WTC11 (cell line): ENCODE results near the gene FES. TPM values are rescaled to one million over a fixed set of nuclear protein-coding genes. Genes with fewer than 3 reads are reported as not detected.

Experiments
- ATAC-seq: fragments of 200-7000 bp; cut with Tn5 transposase; 2 replicates; pipeline ENCODE4 v1.10.0; 2021; ENCODE audit warnings: mild to moderate bottlenecking, moderate library complexity
- CTCF ChIA-PET: fragments of 300-600 bp; sonication (Branson Sonifier 250); formaldehyde crosslinking; loops from one replicate; lab custom pipeline; 2021; ENCODE audit warnings: antibody characterized with exemption; lab: Charles Lee
- POLR2A ChIA-PET: fragments of 350-600 bp; sonication (Branson Sonifier 250); formaldehyde crosslinking; loops from one replicate; lab custom pipeline; 2021; ENCODE audit warnings: antibody characterized with exemption; lab: Charles Lee
- DNase-seq: peaks from one replicate; pipeline ENCODE4 v3.0.0; 2021; ENCODE audit warnings: low spot score
- H3K27ac Mint-ChIP-seq: 2 replicates; pipeline ENCODE4 v1.8.0; 2021; ENCODE audit warnings: mixed read lengths
- H3K27me3 Mint-ChIP-seq: 2 replicates; pipeline ENCODE4 v1.8.0; 2021; ENCODE audit warnings: low read depth, mild to moderate bottlenecking, moderate library complexity, mixed read lengths
- H3K36me3 Mint-ChIP-seq: 2 replicates; pipeline ENCODE4 v1.8.0; 2021; ENCODE audit warnings: mixed read lengths
- H3K4me1 Mint-ChIP-seq: 2 replicates; pipeline ENCODE4 v1.8.0; 2022; ENCODE audit warnings: mixed read lengths
- H3K4me3 Mint-ChIP-seq: 2 replicates; pipeline ENCODE4 v1.8.0; 2021; ENCODE audit warnings: mild to moderate bottlenecking, moderate library complexity, mixed read lengths
- H3K9me3 Mint-ChIP-seq: 2 replicates; pipeline ENCODE4 v1.8.0; 2021; ENCODE audit warnings: mixed read lengths
- CREB1 ChIP-seq: sonication (generic); formaldehyde crosslinking; IDR thresholded peaks from 2 replicates; pipeline ENCODE4 v1.8.0; 2023; ENCODE audit warnings: mild to moderate bottlenecking, missing genetic modification reagents
- GTF2I ChIP-seq: fragments of 250-450 bp; sonication (Bioruptor Pico); conservative IDR thresholded peaks from 2 replicates; pipeline ENCODE4 v1.4.0; 2021; ENCODE audit warnings: mild to moderate bottlenecking
- JUN ChIP-seq: sonication (generic); formaldehyde crosslinking; IDR thresholded peaks from 2 replicates; pipeline ENCODE4 v1.8.0; 2023; ENCODE audit warnings: mild to moderate bottlenecking, missing genetic modification reagents
- MYBL2 ChIP-seq: sonication (generic); formaldehyde crosslinking; IDR thresholded peaks from 2 replicates; pipeline ENCODE4 v1.8.1; 2023; ENCODE audit warnings: mild to moderate bottlenecking, moderate library complexity, missing genetic modification reagents
- NR1H2 ChIP-seq: sonication (generic); formaldehyde crosslinking; IDR thresholded peaks from 2 replicates; pipeline ENCODE4 v1.9.0; 2021; ENCODE audit warnings: mild to moderate bottlenecking, moderate library complexity, missing genetic modification reagents
- NR2C2 ChIP-seq: sonication (generic); formaldehyde crosslinking; IDR thresholded peaks from 2 replicates; pipeline ENCODE4 v1.8.0; 2022; ENCODE audit warnings: mild to moderate bottlenecking, missing genetic modification reagents
- SMAD3 ChIP-seq: sonication (generic); formaldehyde crosslinking; IDR thresholded peaks from 2 replicates; pipeline ENCODE4 v1.8.0; 2022; ENCODE audit warnings: missing genetic modification reagents, mild to moderate bottlenecking, borderline replicate concordance
- SMAD4 ChIP-seq: sonication (generic); formaldehyde crosslinking; IDR thresholded peaks from 2 replicates; pipeline ENCODE4 v1.8.0; 2022; ENCODE audit warnings: mild to moderate bottlenecking, missing genetic modification reagents
- SOX15 ChIP-seq: fragments of 250-450 bp; sonication (Bioruptor Pico); IDR thresholded peaks from 2 replicates; pipeline ENCODE4 v1.9.0; 2021; ENCODE audit warnings: mild to moderate bottlenecking
- TEAD1 ChIP-seq: sonication (generic); formaldehyde crosslinking; IDR thresholded peaks from 2 replicates; pipeline ENCODE4 v1.8.0; 2022; ENCODE audit warnings: mild to moderate bottlenecking, missing genetic modification reagents
- ZNF121 ChIP-seq: sonication (generic); formaldehyde crosslinking; IDR thresholded peaks from 2 replicates; pipeline ENCODE4 v1.8.0; 2023; ENCODE audit warnings: missing genetic modification reagents
- ZNF138 ChIP-seq: sonication (generic); formaldehyde crosslinking; conservative IDR thresholded peaks from 2 replicates; pipeline ENCODE4 v1.8.1; 2022; ENCODE audit warnings: mild to moderate bottlenecking, moderate library complexity, missing genetic modification reagents
- ZNF423 ChIP-seq: fragments of 250-450 bp; sonication (Bioruptor Pico); IDR thresholded peaks from 2 replicates; pipeline ENCODE4 v2.1.2; 2022; ENCODE audit warnings: mild to moderate bottlenecking, moderate library complexity
- total RNA-seq: library from RNA; stranded (reverse); gene quantifications from 3 replicates; pipeline ENCODE4 v1.2.3, GENCODE V29; 2021
- TF ChIP-seq, protein P1 (sequence below): fragments of 200-600 bp; IDR thresholded peaks from 2 replicates; pipeline ENCODE4 v1.8.0; 2022; ENCODE audit warnings: antibody characterized with exemption
- TF ChIP-seq, protein P2 (sequence below): sonication (generic); formaldehyde crosslinking; IDR thresholded peaks from 2 replicates; pipeline ENCODE4 v1.8.1; 2022; ENCODE audit warnings: low read depth, missing genetic modification reagents, borderline replicate concordance
- TF ChIP-seq, protein P3 (sequence below): sonication (generic); formaldehyde crosslinking; IDR thresholded peaks from 2 replicates; pipeline ENCODE4 v1.8.1; 2023; ENCODE audit warnings: mild to moderate bottlenecking, missing genetic modification reagents, borderline replicate concordance
- TF ChIP-seq, protein P4 (sequence below): sonication (generic); formaldehyde crosslinking; IDR thresholded peaks from 2 replicates; pipeline ENCODE4 v1.8.1; 2023; ENCODE audit warnings: mild to moderate bottlenecking, missing genetic modification reagents, moderate library complexity
- TF ChIP-seq, protein P5 (sequence below): sonication (generic); formaldehyde crosslinking; IDR thresholded peaks from 2 replicates; pipeline ENCODE4 v1.8.1; 2023; ENCODE audit warnings: mild to moderate bottlenecking, missing genetic modification reagents, moderate library complexity
- TF ChIP-seq, protein P6 (sequence below): sonication (generic); formaldehyde crosslinking; IDR thresholded peaks from 2 replicates; pipeline ENCODE4 v1.8.0; 2023; ENCODE audit warnings: mild to moderate bottlenecking, missing genetic modification reagents
- TF ChIP-seq, protein P7 (sequence below): sonication (generic); formaldehyde crosslinking; IDR thresholded peaks from 2 replicates; pipeline ENCODE4 v1.8.0; 2022; ENCODE audit warnings: mild to moderate bottlenecking, missing genetic modification reagents

The FES gene
- total RNA-seq, 1 experiment from 2014 or later, result 10.0 TPM

DNA sequence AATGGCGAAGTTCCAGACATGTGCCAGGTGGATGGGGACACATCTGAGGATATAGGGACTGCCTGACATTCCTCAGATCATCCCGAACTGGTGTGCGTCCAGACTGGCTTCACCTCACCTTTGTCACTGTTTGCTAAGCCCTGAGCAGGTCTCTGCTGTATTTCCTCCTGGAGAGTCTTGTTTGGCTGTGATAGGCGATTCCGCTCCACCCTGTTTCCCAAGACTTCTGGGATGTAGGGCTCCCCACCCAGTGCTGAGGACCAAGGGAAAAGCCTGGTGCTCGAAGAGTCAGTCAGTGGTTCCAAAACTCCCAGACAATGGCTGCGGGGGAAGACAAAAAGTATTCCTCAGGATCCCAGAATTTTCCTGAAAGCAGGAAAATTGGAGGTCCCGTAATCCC, 27.0 kb upstream of the FES start:
- DNase-seq (no peak), ATAC-seq (no peak)
- ChIA-PET CTCF (no interaction called here), POLR2A (no interaction called here)
- H3K36me3 Mint-ChIP-seq, result no peaks in the 10 kb centered on the region
- H3K4me1 Mint-ChIP-seq, result peaks cover 14% of the 10 kb centered on the region
- TF ChIP-seq MYBL2 (CRISPR knock-in tag) (no peak), NR1H2 (CRISPR knock-in tag) (no peak), JUN (CRISPR knock-in tag) (no peak), ZNF138 (CRISPR knock-in tag) (no peak), SOX15 (CRISPR knock-in tag) (no peak), TEAD1 (CRISPR knock-in tag) (no peak), CREB1 (no peak), SMAD4 (no peak), SMAD3 (CRISPR knock-in tag) (no peak), ZNF423 (CRISPR knock-in tag) (no peak), GTF2I (CRISPR knock-in tag) (no peak), NR2C2 (CRISPR knock-in tag) (no peak), ZNF121 (no peak)
- TF ChIP-seq, protein P1, sequence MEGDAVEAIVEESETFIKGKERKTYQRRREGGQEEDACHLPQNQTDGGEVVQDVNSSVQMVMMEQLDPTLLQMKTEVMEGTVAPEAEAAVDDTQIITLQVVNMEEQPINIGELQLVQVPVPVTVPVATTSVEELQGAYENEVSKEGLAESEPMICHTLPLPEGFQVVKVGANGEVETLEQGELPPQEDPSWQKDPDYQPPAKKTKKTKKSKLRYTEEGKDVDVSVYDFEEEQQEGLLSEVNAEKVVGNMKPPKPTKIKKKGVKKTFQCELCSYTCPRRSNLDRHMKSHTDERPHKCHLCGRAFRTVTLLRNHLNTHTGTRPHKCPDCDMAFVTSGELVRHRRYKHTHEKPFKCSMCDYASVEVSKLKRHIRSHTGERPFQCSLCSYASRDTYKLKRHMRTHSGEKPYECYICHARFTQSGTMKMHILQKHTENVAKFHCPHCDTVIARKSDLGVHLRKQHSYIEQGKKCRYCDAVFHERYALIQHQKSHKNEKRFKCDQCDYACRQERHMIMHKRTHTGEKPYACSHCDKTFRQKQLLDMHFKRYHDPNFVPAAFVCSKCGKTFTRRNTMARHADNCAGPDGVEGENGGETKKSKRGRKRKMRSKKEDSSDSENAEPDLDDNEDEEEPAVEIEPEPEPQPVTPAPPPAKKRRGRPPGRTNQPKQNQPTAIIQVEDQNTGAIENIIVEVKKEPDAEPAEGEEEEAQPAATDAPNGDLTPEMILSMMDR, result no peak
- TF ChIP-seq, protein P2, sequence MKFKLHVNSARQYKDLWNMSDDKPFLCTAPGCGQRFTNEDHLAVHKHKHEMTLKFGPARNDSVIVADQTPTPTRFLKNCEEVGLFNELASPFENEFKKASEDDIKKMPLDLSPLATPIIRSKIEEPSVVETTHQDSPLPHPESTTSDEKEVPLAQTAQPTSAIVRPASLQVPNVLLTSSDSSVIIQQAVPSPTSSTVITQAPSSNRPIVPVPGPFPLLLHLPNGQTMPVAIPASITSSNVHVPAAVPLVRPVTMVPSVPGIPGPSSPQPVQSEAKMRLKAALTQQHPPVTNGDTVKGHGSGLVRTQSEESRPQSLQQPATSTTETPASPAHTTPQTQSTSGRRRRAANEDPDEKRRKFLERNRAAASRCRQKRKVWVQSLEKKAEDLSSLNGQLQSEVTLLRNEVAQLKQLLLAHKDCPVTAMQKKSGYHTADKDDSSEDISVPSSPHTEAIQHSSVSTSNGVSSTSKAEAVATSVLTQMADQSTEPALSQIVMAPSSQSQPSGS (CRISPR knock-in tag), result no peak
- TF ChIP-seq, protein P3, sequence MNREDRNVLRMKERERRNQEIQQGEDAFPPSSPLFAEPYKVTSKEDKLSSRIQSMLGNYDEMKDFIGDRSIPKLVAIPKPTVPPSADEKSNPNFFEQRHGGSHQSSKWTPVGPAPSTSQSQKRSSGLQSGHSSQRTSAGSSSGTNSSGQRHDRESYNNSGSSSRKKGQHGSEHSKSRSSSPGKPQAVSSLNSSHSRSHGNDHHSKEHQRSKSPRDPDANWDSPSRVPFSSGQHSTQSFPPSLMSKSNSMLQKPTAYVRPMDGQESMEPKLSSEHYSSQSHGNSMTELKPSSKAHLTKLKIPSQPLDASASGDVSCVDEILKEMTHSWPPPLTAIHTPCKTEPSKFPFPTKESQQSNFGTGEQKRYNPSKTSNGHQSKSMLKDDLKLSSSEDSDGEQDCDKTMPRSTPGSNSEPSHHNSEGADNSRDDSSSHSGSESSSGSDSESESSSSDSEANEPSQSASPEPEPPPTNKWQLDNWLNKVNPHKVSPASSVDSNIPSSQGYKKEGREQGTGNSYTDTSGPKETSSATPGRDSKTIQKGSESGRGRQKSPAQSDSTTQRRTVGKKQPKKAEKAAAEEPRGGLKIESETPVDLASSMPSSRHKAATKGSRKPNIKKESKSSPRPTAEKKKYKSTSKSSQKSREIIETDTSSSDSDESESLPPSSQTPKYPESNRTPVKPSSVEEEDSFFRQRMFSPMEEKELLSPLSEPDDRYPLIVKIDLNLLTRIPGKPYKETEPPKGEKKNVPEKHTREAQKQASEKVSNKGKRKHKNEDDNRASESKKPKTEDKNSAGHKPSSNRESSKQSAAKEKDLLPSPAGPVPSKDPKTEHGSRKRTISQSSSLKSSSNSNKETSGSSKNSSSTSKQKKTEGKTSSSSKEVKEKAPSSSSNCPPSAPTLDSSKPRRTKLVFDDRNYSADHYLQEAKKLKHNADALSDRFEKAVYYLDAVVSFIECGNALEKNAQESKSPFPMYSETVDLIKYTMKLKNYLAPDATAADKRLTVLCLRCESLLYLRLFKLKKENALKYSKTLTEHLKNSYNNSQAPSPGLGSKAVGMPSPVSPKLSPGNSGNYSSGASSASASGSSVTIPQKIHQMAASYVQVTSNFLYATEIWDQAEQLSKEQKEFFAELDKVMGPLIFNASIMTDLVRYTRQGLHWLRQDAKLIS (CRISPR knock-in tag), result no peak
- TF ChIP-seq, protein P4, sequence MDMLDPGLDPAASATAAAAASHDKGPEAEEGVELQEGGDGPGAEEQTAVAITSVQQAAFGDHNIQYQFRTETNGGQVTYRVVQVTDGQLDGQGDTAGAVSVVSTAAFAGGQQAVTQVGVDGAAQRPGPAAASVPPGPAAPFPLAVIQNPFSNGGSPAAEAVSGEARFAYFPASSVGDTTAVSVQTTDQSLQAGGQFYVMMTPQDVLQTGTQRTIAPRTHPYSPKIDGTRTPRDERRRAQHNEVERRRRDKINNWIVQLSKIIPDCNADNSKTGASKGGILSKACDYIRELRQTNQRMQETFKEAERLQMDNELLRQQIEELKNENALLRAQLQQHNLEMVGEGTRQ (CRISPR knock-in tag), result no peak
- TF ChIP-seq, protein P5, sequence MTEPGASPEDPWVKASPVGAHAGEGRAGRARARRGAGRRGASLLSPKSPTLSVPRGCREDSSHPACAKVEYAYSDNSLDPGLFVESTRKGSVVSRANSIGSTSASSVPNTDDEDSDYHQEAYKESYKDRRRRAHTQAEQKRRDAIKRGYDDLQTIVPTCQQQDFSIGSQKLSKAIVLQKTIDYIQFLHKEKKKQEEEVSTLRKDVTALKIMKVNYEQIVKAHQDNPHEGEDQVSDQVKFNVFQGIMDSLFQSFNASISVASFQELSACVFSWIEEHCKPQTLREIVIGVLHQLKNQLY (CRISPR knock-in tag), result no peak
- TF ChIP-seq, protein P6, sequence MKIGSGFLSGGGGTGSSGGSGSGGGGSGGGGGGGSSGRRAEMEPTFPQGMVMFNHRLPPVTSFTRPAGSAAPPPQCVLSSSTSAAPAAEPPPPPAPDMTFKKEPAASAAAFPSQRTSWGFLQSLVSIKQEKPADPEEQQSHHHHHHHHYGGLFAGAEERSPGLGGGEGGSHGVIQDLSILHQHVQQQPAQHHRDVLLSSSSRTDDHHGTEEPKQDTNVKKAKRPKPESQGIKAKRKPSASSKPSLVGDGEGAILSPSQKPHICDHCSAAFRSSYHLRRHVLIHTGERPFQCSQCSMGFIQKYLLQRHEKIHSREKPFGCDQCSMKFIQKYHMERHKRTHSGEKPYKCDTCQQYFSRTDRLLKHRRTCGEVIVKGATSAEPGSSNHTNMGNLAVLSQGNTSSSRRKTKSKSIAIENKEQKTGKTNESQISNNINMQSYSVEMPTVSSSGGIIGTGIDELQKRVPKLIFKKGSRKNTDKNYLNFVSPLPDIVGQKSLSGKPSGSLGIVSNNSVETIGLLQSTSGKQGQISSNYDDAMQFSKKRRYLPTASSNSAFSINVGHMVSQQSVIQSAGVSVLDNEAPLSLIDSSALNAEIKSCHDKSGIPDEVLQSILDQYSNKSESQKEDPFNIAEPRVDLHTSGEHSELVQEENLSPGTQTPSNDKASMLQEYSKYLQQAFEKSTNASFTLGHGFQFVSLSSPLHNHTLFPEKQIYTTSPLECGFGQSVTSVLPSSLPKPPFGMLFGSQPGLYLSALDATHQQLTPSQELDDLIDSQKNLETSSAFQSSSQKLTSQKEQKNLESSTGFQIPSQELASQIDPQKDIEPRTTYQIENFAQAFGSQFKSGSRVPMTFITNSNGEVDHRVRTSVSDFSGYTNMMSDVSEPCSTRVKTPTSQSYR (CRISPR knock-in tag), result no peak
- TF ChIP-seq, protein P7, sequence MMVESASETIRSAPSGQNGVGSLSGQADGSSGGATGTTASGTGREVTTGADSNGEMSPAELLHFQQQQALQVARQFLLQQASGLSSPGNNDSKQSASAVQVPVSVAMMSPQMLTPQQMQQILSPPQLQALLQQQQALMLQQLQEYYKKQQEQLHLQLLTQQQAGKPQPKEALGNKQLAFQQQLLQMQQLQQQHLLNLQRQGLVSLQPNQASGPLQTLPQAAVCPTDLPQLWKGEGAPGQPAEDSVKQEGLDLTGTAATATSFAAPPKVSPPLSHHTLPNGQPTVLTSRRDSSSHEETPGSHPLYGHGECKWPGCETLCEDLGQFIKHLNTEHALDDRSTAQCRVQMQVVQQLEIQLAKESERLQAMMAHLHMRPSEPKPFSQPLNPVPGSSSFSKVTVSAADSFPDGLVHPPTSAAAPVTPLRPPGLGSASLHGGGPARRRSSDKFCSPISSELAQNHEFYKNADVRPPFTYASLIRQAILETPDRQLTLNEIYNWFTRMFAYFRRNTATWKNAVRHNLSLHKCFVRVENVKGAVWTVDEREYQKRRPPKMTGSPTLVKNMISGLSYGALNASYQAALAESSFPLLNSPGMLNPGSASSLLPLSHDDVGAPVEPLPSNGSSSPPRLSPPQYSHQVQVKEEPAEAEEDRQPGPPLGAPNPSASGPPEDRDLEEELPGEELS (CRISPR knock-in tag), result no peak
- H3K27me3 Mint-ChIP-seq, result no peaks in the 10 kb centered on the region
- no peak overlapping the region for H3K4me3 Mint-ChIP-seq
- H3K9me3 Mint-ChIP-seq, result no peaks in the 10 kb centered on the region
- no peak overlapping the region for H3K27ac Mint-ChIP-seq
